ENCODE results near the gene MXRA7.
"Not testable (repeated sequence)": the region's sequence is repeated elsewhere in the genome, so short reads cannot be mapped to it uniquely, and the experiment has no call there.

The MXRA7 gene

DNA sequence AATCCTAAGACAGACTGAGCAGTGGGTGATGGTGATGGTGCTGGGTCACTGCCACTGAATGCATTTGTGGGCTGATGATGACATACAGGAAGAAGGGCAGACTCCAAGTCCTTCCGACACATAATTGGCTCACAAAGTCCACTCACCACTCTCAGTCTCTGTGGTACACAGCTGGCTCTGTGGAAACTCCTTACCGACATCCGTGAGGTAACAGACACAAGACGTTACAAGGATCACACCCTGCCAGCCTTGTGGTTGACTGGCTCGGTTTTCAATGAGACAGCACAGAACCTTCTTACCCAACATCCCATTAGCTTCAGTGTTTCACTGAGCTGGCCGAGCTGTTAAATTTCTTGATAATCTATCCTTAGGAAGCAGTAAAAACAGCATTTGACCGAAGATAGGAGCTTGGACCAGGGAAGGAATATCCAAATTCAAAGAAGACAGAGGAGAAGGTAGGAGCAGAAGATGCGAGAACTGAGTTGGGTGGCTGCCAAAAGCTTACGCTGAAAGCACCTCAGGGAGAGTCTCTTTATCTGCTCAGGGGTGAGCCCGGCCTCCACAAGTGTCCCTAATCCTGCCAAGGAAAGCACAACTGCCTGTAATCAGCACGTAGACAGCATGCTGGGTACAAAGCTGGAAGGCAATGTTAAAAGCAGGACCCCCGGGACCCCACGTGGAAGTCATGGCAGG, 5.5 kb upstream of the MXRA7 start:
- DNase-seq: peak; percentile 70 to 93 (median 78)

DNA sequence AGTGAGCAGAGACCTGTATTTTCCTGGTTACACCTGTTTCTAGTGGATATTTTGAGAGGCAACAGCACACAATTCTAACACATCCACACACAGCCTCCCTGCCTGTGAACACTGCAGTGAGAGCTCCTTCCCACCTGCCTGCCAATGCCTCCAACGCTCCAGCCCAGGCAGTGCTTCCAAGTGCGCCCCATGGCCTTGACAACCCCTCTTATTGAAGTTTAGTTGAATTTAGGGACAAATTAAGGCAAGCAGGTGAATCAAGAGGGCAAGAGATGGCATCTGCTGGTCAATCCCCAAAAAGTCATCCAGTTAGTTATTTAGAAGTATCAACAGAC, 4.7 kb upstream of the MXRA7 start:
- DNase-seq: no peak

DNA sequence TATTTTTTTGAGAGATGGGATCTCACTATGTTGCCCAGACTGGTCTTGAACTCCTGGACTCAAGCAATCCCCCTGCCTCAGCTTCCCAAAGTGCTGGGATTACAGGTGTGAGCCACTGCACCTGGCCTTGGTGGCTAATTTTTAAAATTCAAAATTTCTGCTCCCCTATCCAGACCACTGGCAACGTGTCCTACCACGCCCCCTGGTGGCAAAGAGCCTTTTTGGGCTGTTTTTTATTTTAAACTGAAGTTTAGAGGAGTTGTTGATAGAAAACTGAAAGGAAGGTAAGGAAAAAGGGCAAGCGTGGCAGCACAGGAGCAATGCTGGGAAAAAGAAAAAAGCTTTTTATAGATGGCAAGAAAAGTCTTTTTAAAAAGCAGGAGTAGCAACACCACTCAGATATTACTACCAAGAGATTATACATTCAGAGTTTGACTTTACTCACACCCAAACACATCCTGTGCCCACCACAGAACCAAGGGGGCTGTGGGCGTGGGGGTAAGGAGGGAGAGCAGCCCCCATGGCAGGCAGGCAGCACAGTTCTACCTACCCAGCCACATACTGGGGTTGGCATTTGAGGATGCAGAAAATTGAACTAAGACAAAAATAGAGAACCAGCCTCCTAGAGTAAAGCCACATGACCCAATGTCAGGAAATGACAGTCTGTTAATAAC, 4.2 kb upstream of the MXRA7 start:
- peak; percentile 65 to 87 (median 82) for DNase-seq

DNA sequence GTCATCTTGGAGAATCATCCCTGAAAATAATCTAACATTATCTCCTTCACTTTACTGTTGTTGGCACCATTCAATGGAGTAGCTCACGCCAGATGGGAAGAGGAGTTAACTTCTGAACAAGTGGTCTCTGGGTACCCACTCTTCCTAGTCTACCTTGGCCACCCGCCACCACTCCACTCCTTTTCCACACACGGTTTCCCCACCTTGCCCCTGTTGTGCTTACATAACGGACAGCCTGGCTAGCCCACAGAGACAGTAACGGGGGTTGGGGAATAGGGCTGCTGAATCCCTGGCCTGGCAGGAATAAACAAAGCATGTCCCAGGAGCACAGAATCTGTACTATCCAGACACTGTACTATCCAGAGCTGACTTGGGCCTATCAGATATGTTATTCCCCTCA, 3.6 kb upstream of the MXRA7 start:
- no peak for DNase-seq

DNA sequence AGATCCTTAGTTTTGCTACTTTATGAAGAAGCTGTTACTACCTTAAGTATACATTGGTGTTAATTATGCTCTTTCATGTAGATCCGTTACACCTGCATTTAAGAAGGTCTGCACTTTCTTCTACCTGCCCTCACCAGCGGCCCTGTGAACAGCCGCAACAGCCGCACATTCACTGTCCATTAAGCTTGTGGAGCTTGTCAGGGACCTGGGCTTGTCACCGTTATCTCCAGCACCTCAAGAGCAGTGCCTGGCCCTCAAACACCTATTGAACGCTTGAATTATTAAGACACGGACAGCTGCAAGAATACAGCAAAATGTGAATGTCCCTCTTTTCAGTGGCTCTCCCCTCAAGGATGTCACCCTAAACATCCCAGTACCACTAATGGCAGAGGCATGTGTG, 3.0 kb upstream of the MXRA7 start:
- no peak for DNase-seq

DNA sequence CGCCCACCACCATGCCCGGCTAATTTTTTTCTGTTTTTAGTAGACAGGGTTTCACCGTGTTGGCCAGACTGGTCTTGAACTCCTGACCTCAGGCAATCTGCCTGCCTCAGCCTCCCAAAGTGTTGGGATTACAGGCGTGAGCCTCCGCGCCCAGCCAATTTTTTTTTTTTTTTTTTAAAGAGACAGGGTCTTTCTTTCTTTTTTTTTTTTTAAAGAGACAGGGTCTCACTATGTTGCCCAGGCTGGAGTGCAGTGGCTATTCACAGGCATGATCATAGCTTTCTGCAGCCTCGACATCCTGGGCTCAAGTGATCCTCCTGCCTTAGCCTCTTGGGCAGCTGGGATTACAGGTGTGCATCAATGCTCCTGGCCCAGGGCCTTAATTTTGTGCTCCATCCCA, 1.6 kb upstream of the MXRA7 start:
- DNase-seq: not testable (repeated sequence)

DNA sequence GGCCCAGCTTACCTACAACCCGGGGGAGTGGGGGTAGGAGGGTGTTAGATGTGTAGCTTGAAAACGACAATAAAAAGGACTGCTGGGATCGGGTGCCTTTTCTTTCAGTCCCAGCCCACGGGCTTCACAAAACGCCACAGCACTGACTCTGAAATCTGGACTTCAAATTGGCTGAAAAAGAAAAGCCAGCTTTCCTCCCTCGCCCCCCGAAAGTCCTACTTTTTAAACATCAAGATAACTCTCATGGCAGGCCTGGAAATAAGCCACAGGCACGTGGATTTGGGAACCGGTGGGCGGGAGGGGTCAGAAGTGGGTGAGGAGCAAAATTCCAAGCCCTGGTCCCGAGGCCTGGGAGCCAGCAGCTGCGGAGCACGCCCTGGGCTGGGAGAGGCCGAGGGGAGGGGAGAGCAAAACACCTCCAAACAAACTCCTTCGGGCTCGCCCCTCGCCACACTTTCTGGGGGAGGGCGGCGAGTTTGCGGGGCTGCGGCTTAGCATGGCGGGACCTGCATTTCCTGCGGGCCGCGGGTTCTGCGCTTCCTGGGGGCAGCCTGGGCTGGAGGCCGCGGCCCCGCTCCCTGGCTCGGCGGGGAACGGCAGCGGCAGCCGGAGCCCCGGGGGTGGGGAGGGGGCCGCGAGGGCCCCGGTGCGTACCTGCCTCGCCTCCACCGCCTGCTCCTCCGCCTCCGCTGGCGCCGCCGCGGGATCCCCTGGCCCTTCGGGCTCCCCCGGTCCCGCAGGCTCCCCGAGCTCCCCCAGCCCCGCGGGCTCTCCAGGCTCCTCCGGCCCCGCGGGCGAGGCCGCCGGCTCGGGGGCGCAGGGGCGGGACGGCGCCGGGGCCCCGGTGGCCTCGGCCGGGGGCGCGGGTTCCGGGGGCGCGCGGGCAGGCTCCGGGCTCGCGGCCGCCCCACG, 558 bp downstream of the MXRA7 start:
- DNase-seq: peak in 1 of 4 experiments; percentile 30

DNA sequence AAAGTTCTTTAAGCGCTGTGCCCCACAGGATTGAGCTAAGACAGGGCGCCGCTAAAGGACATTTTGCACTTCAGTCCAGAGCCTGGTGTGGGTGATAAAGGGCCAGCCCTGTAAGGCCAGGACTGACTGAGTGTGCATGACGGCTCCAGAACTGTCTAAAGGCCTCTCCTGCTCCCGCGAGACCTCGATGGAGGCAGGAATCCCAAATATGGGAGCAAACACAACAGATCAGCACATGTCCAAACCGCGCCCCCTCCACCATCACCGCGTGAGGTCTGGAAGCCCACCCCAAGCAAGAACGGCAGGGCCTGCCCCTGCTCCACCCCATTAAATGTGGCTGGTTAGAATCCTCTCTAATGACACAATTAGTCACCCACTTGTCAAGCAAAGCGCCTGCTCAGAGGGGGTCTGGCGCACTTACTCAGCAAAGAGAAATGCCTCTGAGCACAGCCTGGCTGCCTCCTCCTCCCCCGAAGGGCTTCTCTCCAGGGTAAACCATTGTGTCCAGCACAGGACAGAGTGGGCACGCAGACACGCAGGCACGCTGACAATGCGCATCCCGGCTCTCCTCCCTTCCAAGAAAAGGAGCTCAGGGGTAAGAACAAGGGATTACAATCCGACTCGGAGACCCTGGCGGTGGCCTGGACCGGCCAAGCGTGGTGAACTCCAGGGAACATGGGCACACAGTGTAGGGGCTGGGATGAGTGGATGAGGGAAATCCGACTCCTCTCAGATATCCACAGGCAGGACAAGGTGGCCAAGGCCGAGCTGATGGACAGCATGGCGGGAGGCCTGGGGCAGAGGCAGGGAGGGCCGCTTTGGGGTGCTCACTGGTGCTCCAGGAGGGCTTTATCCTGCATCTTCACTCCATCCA, 1.5 kb downstream of the MXRA7 start:
- DNase-seq: no peak

DNA sequence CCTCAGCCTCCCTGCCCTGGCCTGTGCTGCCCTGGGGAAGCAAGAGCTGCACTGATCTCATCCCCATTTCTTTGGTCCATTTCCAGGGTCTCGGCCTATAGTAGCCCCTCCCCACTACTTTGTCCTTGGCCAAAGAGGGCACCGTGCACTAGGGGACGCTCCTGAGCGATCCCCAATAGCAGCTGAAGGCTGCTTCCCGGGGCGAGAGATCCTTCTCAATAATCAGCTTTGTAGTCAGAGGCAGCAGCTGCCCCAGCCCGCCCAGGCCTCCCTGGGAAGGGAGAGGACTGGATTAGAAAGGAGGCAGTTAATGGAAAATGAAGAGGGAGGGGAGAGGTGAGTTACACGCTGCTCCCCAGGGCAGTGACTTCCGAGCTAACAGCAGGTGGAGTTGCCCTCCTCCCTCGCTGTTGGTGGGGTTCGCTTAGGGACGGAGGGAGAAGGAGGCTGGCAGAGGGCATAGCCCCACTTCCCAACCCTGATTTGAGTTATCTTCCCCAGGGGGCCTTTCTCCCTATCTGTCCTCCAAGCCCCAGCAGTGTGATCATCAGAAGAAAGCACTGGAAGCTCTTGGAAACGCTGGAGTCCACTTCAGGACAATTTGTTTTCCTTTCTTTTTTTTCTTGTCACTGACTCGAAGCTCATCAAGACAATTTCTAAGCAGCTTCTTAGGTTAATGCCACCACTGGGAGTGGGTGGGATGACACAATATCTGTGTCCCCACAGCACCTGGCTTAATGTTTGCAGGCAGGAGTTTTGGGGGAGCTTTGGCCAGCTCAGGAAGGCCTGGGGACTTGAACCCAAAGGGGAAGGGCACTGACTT, 2.6 kb downstream of the MXRA7 start:
- no peak for DNase-seq

DNA sequence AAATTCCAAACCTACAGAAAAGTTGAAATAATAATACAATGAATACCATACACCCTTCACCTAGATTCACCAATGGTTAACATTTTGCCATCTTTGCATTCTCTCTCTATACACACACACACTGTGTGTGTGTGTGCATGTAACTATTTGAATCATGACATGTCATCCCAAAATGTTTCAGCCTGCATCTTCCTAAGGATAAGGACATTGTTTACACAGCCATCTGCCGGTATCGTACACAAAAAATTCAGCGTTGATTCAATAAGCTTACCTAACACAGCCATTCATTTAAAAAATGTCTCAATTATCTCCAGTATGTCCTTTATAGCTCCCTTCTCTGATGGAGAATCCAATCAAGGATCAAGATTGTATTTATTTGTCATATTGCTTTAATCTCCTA, 3.9 kb downstream of the MXRA7 start:
- DNase-seq: no peak

DNA sequence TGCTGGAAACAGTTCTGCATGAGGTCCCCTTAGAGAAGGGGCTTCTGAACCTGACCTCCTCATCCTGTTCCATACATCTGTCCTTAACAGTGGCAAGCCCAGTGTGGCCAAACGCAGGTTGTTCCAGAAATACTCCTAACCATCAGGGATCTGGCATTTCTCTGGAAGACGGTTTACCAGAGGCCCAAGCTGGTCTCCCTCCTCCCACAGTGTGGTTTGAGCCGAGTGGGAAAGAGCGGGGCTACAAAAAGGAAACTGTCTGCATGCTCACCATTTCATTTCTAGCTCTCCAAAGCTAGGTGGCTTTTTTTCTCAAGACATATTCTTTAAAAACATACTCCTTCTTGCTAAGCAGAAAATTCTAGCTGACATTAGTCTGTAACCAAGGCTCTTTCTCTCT, 6.0 kb downstream of the MXRA7 start:
- DNase-seq: no peak

DNA sequence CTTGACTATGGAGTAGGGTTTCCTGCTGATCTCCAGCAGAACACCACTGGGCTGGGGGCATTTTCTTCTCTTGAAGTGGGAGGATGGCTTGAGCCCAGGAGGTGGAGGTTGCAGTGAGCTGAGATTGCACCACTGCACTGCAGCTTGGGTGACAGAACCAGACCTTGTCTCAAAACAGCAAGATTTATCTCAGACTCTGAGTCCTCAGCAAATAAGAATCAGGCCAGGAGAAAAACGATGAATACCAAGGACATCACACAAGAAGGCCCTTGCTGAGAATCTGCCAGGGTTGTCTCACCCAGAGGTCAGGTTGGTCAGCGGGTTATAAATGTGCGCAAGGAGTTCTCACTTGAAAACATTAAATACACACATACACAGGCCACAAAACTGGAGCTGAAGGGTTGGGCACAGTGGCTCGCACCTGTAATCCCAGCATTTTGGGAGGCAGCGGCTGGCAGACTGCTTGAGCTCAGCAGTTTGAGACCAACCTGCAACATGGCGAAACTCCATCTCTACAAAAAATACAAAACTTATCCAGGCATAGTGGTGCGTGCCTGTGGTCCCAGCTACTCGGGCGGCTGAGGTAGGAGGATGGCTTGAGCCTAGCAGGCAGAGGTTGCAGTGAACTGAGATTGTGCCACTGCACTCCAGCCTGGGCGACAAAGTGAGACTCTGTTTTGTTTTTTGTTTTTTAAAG, 7.7 kb downstream of the MXRA7 start:
- DNase-seq: no peak

DNA sequence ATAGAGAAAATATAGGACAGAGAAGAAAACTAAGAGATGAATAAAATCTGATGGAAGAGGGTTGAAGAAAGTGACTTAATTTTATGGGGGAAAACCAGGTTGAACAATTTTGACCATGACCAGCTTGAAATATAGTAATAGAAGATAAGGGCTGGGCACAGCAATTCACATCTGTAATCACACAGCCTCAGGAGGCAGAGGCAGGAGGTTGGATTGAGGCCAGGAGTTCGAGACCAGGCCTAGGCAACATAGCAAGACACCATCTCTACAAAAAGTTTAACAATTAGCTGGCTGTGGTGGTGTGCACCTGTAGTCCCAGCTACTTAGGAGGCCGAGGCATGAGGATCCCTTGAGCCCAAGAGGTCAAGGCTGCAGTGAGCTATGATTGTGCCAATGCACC, 8.7 kb downstream of the MXRA7 start:
- DNase-seq: no peak

DNA sequence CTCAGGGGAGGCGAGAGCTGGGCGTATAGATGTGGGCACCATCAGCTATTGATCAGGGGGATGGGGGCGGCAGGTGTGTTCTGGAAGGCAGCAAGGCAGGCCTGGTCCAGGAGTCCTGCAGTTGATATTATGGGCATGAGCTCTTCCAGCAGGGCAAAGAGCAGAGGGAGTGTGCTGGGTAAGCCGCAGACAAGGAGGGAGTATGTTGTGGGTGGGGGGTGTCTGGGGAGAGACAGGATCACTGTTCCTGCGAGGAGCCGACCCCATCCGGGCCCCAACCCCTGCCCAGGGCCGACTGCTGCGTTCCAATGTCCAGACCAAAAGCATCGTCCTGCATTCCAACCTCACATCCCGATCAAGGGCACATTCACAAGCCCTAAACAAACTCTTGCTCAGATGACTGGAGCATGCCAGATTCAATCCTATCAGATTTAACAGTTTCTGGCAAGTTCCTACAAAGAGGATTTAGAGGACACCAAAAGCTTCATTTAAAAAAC, 9.2 kb downstream of the MXRA7 start:
- DNase-seq: no peak

DNA sequence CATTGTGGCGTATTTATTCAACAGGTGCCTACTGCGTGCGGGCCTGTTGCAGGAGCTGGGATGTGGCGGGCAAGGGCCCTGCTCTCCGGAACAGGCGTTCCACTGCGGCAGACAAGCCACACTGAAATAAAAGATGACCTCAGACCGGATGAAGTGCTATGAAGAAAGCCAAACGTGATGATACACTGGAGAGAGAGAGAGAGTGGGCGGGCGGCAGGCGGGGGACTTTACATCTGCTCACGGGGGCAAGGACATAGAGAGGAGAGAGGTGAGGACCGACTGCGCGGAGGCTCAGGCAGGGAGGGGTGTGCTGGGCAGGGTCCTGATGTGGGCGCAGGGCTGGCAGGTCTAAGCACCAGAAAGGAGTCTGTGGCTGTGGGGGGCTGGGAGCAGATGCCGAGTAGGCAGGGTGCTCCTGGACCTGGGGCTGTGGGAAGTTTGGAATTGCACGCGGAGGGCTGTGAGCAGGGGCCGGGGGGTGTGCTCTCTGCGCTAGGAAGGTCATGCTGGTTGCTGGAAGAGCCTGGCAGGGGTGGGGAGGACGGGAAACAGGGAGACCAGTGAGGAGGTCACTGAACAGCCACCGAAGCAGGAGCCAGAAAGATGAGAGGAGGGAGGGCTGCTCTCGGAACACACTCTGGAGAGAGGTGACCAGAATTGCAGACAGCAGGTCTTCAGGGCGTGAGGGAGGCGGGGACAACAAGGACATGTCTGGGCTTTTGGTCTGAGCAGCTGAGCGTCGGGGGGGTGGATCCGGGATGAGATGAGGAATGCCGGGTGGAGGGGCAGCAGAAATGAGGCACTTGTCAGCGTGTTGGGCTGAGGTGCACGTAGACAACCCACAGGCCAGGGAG, 9.9 kb downstream of the MXRA7 start:
- no peak for DNase-seq

DNA sequence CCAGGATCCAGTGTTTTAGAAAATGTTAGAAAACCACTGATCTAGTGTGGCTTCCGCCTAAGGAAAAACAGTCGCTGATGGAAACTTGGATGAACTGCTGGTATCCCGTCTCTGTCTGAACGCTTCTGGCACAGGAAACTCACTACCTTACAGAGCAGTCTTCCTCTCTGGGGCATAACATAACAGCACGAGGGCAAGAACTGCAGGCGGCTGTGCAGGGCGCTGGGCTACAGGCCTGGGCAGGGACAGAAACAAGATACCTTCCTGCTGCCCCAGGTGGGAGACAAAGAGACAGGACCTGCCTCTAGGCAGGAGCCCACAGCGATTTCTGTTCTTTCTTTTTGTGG, 10.5 kb downstream of the MXRA7 start:
- no peak for DNase-seq

DNA sequence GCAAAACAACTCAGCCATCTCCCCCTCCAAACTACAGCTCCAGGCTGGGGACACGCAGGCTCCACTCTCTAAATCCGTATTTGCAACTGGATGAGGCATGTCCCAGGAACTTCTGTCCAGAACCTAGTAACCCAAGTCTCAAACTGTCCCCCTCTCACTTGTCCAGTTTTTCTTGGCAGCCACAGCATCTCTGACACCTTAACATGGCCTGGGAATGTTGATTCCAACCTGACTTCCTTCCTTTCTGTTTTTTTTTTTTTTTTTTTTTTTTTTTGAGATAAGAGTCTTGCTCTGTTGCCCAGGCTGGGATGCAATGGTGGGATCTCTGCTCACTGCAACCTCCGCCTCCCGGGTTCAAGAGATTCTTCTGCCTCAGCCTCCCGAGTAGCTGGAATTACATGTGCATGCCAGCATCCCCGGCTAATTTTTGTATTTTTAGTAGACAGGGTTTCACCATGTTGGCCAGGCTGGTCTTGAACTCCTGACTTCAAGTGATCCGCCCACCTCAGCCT, 12.2 kb downstream of the MXRA7 start:
- not testable (repeated sequence) for DNase-seq

DNA sequence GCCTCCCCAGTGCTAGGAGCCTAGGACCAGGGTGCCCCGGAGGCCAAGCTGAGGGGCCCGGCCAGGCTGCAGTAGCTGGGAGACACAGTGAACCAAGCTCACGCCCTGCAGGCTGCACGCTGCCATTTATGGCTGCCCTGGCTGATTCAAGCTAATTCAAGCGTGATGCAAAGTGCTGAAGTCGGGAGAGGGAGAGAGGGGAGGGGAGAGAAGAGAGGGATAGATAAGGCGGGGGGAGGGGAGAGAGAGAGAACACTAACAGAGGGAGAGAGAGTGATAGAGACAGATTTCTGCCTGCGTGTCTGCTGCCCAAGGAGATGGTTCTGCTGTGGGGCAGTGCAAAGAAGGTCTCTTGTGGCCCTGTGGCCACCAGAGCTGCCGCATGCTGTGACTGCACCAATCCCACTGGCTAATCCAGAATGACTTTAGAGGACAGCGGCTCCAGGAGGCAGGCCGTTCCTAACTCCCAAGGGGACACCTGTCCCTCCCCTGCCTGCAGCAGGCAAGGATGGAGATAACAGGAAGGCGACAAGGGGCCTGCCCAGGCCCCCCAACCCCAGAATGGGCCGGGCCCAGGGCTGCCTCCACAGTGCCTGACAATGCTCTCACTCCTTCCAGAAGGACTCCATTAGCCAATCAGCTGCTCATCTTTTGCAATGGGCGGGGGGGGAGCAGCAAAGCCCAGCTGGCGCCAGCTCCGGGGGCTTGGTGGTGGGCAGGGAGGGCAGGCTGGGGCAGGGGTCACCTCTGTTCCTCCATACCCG, 12.9 kb downstream of the MXRA7 start:
- DNase-seq: no peak

Measured in suppressor macrophage (primary cell).